Testis (tissue), 2 donors: Measurements from ENCODE around the gene CIB4.

Experiments used
- CTCF ChIP-seq, 3 experiments: fragments of 450-650 bp in 2 of 3; fragments of 200-600 bp in 1 of 3; sonication (generic) in 1 of 3; IDR thresholded peaks; one replicate each; pipeline ENCODE4 v1.5.1; 2016 to 2019; ENCODE audit warnings: antibody characterized with exemption in 3 of 3, mild to moderate bottlenecking in 2 of 3, moderate library complexity in 1 of 3
- POLR2A ChIP-seq: fragments of 450-650 bp; IDR thresholded peaks from one replicate; pipeline ENCODE4 v1.6.1; 2017; ENCODE audit warnings: antibody characterized with exemption, mild to moderate bottlenecking, moderate library complexity

DNA sequence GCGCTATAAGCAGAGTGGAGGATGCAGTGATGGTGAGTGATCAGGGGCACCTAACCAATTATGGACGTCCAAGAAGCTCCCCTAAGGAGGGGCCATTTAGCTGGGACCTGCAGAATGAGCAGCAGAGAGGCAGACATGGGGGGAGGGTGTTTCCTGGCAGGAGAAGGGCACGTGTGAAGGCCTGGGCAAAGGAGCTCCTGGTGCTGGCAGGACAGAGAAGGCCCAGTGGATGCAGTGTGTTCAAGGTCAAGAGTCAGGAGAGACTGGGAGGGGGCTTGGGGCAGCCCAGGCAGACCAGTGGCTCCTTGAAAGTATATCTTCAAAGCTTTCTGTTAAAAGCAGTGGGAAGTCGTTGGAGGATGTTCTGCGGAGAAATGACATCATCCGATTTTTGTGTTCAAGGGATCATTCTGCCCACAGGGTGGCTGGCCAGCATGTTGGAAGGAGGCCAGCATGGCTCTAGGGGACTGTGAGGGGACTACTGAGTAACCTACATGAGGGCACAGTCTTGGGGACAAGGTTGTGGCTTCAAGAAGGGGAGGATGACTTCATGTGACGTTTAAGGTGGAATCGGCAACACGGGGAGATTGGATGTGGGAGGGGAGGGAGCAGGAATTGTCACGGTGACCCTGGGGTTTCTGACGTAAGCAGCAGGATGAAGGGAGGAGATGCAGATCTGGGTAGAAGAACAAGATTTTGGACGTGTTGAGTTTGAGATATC, 9.0 kb upstream of the CIB4 start:
- no peak for TF ChIP-seq CTCF (IDR thresholded peaks at IDR 0.05)
- TF ChIP-seq POLR2A = no peak
